Fibroblast of pulmonary artery (primary cell): ENCODE measurements around the gene SCCPDH.
"Not testable (repeated sequence)": the region's sequence is repeated elsewhere in the genome, so short reads cannot be mapped to it uniquely, and the experiment has no call there.

Source experiments
- DNase-seq: peaks from one replicate; pipeline ENCODE4 v3.0.0-alpha.2; 2010; ENCODE audit warnings: low read depth
- H3K4me3 ChIP-seq: replicated peaks from 2 replicates; pipeline ENCODE4 v1.5.1; 2011; ENCODE audit warnings: low read depth, mild to moderate bottlenecking, control low read depth, low read length, moderate library complexity
- TF ChIP-seq, protein P1 (sequence below): IDR thresholded peaks from 2 replicates; pipeline ENCODE4 v1.5.1; 2011; ENCODE audit warnings: mild to moderate bottlenecking, control low read depth, low read length, inconsistent platforms; ENCODE audit errors: missing control alignments

Gene SCCPDH

DNA sequence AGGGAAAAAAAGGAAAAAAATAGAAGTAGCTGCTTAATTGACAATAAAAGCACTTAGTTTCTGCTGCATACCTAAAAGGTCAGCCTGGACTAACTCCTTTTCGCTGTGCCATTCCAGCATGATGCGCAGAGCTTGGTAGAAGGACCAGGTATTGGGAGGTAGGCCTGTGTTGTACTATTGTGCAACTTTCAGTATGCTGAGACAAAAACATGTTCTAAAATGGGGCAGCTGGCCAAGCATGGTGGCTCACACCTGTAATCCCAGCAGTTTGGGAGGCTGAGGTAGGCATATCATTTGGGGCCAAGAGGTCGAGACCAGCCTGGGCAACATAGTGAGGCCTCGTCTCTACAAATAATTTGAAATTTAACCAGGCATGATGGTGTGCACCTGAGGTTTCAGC lies 15.0 kb upstream of the SCCPDH start:
- TF ChIP-seq, protein P1, sequence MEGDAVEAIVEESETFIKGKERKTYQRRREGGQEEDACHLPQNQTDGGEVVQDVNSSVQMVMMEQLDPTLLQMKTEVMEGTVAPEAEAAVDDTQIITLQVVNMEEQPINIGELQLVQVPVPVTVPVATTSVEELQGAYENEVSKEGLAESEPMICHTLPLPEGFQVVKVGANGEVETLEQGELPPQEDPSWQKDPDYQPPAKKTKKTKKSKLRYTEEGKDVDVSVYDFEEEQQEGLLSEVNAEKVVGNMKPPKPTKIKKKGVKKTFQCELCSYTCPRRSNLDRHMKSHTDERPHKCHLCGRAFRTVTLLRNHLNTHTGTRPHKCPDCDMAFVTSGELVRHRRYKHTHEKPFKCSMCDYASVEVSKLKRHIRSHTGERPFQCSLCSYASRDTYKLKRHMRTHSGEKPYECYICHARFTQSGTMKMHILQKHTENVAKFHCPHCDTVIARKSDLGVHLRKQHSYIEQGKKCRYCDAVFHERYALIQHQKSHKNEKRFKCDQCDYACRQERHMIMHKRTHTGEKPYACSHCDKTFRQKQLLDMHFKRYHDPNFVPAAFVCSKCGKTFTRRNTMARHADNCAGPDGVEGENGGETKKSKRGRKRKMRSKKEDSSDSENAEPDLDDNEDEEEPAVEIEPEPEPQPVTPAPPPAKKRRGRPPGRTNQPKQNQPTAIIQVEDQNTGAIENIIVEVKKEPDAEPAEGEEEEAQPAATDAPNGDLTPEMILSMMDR: no peak
- no peak overlapping the region for H3K4me3 ChIP-seq

DNA sequence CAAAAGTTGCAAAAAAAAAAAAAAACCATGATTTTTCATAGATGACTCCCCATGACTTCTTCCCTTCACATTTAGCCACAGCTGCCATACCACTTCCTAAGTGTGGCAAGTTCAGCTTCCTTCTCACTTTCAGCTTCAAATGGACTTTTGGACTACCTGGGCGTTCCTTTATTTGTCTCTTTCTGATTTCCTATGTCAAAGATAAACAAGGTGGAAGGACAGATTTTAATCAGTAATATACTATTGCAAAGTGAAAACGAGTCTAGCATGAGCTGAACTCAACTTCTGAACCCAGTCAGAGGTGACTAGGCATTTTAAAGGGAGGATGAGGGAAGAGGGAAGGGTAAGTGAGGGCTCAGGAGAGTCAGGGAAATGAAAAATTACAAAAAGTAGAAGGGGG lies 14.4 kb upstream of the SCCPDH start:
- TF ChIP-seq, protein P1: no peak

More for the DNA sequence above, 15.0 kb upstream of the SCCPDH start:
- DNase-seq: no peak

DNA sequence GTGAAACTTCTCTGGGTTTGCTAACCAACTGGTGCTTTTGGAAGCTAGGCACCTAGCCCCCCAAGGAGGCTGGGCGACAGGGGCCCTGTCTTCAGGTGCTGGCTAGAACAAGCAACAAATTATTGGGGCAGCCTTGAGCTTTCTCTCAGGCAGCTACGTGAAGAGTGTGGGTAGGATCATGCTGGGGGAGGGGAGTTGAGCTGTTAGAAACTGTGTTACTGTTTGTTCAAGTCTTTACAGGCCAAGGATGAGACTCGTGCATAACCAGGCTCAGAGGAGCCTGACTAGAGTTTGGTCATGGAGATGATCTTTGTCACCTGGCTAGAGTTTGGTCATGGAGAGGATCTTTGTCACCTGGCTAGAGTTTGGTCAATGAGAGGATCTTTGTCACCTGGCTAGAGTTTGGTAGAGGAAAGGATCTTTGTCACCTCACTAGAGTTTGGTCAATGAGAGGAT lies 12.6 kb upstream of the SCCPDH start:
- TF ChIP-seq, protein P1: no peak
- no peak for DNase-seq
- H3K4me3 ChIP-seq: no peak overlapping the region

More for the DNA sequence above, 14.4 kb upstream of the SCCPDH start:
- no peak for DNase-seq
- no peak overlapping the region for H3K4me3 ChIP-seq

DNA sequence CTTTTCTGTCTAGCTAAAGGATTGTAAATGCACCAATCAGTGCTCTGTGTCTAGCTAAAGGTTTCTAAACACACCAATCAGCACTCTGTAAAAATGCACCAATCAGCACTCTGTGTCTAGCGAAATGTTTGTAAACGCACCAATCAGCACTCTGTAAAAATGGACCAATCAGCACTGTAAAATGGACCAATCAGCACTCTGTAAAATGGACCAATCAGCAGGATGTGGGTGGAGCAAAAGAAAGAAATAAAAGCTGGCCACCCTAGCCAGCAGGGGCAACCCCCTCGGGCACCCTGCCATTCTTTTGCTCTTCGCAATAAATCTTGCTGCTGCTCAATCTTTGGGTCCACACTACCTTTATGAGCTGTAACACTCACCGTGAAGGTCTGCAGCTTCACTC lies 11.8 kb upstream of the SCCPDH start:
- not testable (repeated sequence) for H3K4me3 ChIP-seq, DNase-seq

DNA sequence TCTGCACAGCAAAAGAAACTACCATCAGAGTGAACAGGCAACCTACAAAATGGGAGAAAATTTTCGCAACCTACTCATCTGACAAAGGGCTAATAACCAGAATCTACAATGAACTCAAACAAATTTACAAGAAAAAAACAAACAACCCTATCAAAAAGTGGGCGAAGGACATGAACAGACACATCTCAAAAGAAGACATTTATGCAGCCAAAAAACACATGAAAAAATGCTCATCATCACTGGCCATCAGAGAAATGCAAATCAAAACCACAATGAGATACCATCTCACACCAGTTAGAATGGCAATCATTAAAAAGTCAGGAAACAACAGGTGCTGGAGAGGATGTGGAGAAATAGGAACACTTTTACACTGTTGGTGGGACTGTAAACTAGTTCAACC lies 4.8 kb upstream of the SCCPDH start:
- not testable (repeated sequence) for H3K4me3 ChIP-seq, DNase-seq

DNA sequence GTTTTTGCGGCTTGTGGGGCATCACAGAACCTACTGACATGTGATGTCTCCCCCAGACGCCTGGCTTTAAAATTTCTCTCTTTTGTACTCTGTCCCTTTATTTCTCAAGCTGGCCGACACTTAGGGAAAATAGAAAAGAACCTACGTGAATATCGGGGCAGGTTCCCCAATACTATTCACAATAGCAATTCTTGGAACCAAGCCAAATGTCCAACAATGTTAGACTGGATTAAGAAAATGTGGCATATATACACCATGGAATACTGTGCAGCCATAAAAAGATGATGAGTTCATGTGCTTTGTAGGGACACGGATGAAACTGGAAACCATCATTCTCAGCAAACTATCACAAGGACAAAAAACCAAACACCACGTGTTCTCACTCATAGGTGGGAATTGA lies 3.4 kb upstream of the SCCPDH start:
- not testable (repeated sequence) for DNase-seq, H3K4me3 ChIP-seq

DNA sequence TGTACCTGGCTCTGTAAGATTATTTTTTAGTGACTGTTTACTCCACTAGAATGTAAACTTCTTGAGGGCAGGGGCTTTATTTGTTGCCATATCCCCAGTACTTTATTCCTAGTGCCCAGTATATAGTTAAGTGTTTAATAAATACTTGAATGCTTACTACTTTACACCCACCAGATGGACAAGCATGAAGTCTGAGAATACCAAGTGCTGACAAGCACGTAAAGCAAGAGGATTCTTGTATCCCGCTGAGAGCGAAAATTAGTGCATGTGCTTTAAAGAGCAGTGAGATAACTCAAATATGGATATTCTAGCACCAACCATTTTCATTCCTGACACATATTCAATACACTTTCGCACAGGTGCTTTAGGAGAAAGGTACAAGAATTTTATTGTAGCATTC lies 1.5 kb upstream of the SCCPDH start:
- H3K4me3 ChIP-seq: no peak overlapping the region
- DNase-seq: no peak
- TF ChIP-seq, protein P1: no peak

DNA sequence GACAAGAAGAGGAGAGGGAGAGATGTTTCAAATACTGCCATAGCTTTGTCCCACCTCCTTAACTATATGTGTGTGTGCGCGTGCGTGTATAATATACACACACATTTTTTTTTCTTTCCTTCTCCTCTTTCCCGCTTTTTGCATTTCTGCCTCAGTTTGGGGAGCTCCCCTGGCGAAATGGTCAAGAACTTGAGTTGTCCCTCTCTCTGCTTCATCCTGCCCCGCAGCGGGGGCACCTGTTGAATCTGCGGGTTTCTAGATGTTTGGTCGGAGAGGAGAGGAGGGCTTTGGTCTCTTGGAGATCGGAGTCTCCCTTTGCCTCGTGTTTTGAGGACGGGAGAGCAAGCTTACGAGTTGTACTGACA lies 504 bp downstream of the SCCPDH start:
- peak; percentile 36 for DNase-seq
- H3K4me3 ChIP-seq: peak overlapping the region; percentile 72
- TF ChIP-seq, protein P1: no peak

DNA sequence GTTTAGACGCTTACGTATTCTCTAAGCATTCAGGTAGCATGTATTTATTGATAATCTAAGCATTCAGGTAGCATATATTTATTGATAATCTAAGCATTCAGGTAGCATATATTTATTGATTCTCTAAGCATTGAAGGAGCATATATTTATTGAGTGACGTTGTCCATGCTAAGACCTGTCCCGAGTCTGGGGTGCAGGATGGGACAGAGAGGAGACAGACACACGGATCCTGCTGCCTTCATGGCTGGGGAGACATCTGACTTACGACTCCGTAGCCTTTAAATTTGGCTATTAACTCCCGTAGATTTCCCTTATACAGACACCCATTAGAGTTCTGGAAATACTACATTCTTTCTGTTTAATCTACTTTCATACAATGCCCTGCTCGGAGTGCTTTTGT lies 982 bp downstream of the SCCPDH start:
- TF ChIP-seq, protein P1: no peak
- peak overlapping the region; percentile 72 for H3K4me3 ChIP-seq
- DNase-seq: no peak
